HG02885 (cell line): ENCODE measurements around the gene NR1D1.
"Not testable (repeated sequence)": the region's sequence is repeated elsewhere in the genome, so short reads cannot be mapped to it uniquely, and the experiment has no call there.

Experiments
- ATAC-seq: cut with Tn5 transposase; IDR thresholded peaks from one replicate; pipeline ENCODE4 v1.9.1; 2021; ENCODE audit warnings: mild to moderate bottlenecking; ENCODE audit not compliant: unreplicated experiment, poor library complexity

Gene NR1D1

GRCh38 chr17:40100419-40100668 is at the start of gene NR1D1:
NR1D1 (minus strand) TSS chr17:40100589; CDS start chr17:40100094, 495 bp downstream.
- peak; percentile 1 for ATAC-seq

DNA sequence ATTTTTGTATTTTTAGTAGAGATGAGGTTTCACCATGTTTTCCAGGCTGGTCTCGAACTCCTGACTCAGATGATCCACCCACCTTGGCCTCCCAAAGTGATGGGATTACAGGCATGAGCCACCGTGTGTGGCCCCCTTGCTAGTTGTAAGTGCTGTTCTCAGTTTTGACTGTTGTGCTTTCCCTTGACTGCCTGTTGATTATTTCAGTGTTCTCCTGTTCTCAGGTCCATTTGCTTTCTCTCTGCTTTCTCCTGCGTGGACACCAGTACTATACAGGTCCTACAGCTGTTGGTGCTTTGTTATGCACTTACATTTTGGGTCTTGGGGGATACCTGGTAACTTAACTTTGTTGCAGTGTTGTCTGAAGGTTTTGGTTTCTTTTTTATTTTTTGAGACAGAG is 48.1 kb upstream of the NR1D1 start:
- no peak for ATAC-seq

GRCh38 chr17:40145476-40145875 is 45.1 kb upstream of the NR1D1 start:
- ATAC-seq: no peak

- ATAC-seq: not testable (repeated sequence)
Measured at GRCh38 chr17:40143166-40143565, 42.8 kb upstream of the NR1D1 start.

GRCh38 chr17:40139566-40140058 is 39.2 kb upstream of the NR1D1 start:
- peak; percentile 13 for ATAC-seq

DNA sequence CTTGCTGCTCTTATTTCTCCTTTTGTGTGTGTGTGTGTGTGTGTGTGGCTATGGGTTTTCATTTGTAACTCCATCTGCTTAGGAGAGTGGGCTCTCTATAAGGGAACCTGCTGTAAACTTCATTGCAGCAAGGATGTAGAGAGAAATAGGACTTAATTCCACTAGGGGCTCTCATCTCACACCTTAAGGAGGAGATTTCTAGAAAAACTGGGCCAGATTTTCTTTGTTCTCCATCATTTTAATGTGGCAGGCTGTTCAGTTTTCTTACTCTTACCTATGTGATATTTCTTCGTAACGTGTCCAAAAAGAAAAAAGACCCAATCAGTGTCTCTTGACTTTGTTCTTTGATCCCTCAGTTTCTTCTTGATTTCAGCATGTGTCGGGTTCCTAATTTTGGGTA is 35.4 kb upstream of the NR1D1 start:
- ATAC-seq: no peak

DNA sequence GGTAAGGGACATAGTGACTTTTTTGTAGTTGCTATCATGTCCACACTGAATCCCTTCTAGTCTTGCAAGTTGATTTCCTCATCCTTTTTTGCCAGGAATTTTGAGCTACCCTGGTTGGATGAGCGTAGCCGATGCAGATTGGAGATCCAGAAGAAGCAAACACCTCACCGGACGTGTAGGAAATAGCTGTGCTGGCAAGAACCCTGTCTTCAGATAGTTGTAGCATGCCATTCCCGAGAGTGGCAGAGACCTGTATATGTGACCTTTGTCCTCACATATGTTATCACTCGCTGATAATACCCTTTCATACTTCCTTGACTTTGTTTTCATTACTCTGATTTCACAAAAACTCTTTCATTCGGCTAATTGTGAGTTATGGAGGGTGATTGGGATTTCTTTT is 33.8 kb upstream of the NR1D1 start:
- ATAC-seq: no peak

GRCh38 chr17:40130352-40131042 is 30.1 kb upstream of the NR1D1 start:
- ATAC-seq: no peak

DNA sequence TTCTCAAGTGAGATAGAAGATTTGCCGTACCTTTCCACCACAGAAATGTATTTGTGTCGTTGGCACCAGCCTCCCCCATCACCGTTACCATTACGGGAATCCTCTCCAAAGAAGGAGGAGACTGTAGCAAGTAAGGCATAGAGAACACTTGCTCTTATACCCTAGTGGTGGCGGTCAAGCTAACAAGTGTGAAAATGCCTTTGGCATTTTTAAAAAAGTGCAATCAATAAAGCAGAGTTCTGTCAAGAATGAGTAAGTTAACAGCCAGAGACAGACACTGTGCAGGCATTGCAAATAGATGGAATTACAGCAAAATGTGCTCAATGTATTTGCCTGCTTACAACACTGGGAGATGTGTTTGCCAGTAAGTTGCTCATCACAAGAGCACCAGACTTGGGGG is 29.1 kb upstream of the NR1D1 start:
- no peak for ATAC-seq

DNA sequence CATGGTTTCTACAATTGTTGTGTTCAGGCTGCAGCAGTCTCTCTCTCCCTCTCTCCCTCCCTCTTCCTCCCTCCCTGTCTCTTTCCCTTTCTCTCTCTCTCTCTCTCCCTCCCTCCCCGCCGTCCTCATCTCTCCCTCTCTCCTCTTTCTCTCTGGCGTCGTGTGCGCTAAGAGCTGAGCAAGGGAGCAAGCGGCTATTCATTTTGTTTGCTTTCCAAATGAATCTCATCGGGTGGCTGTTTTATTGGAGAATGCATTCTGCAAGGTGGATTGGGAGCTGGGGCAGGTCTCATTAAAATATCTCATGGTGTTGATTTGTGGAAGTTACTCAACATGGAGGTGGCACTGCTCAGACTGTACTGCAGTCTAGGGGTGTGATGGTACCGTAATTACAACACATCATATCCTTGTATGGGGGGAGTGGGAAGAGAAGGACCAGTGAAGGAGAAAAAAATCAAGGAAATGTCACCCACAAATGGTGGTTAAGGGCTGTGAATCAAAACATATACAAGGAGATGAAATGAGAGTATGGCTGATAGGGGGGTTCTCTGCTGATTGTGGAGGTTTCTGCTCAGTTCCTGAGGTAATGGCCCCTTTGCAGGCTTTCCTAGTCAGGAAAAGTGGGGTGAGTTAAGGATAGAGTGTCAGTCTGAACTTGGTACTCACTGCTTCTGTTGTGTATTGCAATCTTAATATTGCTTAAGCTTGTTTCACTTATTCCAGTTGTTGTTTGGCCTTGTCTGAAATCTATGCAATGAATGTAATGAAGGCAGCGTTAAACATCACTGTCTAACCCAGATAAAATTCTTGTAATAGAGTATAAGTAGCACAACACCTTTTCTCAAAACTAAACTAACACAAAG is 24.1 kb upstream of the NR1D1 start:
- no peak for ATAC-seq

DNA sequence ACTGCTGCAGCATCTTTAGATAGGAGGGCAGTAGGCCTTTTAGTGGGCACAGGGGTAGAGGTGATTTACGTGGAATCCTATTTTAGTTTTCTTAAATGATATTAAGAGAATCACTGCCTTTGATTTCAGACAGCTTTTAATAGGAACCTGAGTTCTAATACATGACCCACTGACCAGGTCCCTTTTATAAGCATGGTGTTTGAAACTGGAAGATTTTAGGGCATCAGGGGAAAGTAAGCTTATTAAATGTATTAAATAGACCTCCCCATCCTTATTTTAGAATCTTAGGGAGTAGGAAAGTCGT is 23.4 kb upstream of the NR1D1 start:
- no peak for ATAC-seq

GRCh38 chr17:40122999-40123810 is 22.8 kb upstream of the NR1D1 start:
- peak; percentile 20 for ATAC-seq

- ATAC-seq: peak; percentile 38
Measured at GRCh38 chr17:40122136-40122998, 22.0 kb upstream of the NR1D1 start.

GRCh38 chr17:40121181-40122135 is 21.1 kb upstream of the NR1D1 start, which contains the start of gene MSL1:
MSL1 (plus strand) TSS chr17:40121971; CDS start chr17:40122613, 642 bp downstream.
- ATAC-seq: peak; percentile 61

GRCh38 chr17:40115101-40115436 is 14.7 kb upstream of the NR1D1 start:
- ATAC-seq: no peak

DNA sequence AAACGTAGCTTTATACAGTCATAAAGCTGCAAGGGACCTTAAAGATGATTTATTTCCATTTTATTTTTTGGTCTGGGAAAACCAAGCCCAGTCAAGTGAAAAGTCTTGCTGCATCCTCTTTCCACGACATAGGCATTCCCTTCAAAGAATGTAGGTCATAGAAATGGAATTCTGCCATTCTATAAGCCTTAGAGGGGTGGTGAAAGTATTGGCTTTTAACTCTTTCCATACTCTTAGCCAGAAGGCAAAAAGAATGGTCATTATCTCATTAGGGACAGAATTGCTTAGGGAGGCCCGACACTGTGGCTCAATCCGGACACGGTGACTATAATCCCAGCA is 13.5 kb upstream of the NR1D1 start:
- no peak for ATAC-seq

GRCh38 chr17:40113110-40113906 is 12.9 kb upstream of the NR1D1 start:
- ATAC-seq: peak; percentile 86

- no peak for ATAC-seq
Measured at GRCh38 chr17:40112718-40113109, 12.3 kb upstream of the NR1D1 start.
